GM12891 (cell line): Measurements from ENCODE around the gene CIAO3.

Experiments
- POLR2A ChIP-seq: IDR thresholded peaks from 2 replicates; pipeline ENCODE4 v1.6.1; 2011; ENCODE audit warnings: low read depth, low read length, control low read depth
- POLR2AphosphoS5 ChIP-seq: IDR thresholded peaks from 2 replicates; pipeline ENCODE4 v1.6.1; 2011; ENCODE audit warnings: low read depth, low read length, control low read depth
- POU2F2 ChIP-seq: IDR thresholded peaks from 2 replicates; pipeline ENCODE4 v1.6.1; 2011; ENCODE audit warnings: low read depth, mild to moderate bottlenecking, control low read depth, low read length, moderate library complexity
- TAF1 ChIP-seq: IDR thresholded peaks from 2 replicates; pipeline ENCODE4 v1.6.1; 2011; ENCODE audit warnings: low read depth, low read length, control low read depth

DNA sequence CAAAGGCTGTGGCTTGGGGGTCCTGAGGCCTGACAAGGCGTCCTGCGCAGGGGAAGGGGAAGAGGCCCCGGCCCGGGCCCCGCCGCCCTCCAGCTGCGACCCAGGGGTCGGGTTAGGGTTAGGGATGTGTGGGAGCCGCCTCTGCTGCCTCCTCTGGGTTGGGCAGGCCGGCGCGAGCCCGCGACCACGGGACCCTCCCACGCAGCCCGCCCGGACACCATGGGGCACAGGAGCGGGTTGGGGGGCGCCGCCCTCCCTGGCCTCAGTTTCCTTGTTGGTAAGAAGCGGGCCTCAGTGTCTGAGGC is 386 bp downstream of the CIAO3 start:
- no peak for TF ChIP-seq POLR2AphosphoS5
- TF ChIP-seq POLR2A: no peak
- no peak for TF ChIP-seq POU2F2
- no peak for TF ChIP-seq TAF1
